ENCODE results near the gene PRKCA.

PRKCA gene

GRCh38 chr17:66276328-66276937 lies 26.0 kb upstream of the PRKCA start:
- no peak for TF ChIP-seq TAF1 (IDR thresholded peaks at IDR 0.05; ENCODE audit: low read depth)

GRCh38 chr17:66277191-66277590 lies 25.2 kb upstream of the PRKCA start:
- no peak for TF ChIP-seq TCF12 (IDR thresholded peaks at IDR 0.05; ENCODE audit: low read depth)

- TF ChIP-seq RAD21 (IDR thresholded peaks at IDR 0.05; ENCODE audit: low read depth) (no peak), MAX (IDR thresholded peaks at IDR 0.05) (no peak), EGR1 (IDR thresholded peaks at IDR 0.05) (no peak), CREB1 (IDR thresholded peaks at IDR 0.05; ENCODE audit: low read depth) (no peak), ZBTB7A (IDR thresholded peaks at IDR 0.05; ENCODE audit: low read depth) (no peak), USF1 (IDR thresholded peaks at IDR 0.05) (no peak), TCF12 (IDR thresholded peaks at IDR 0.05; ENCODE audit: low read depth) (no peak), YY1 (IDR thresholded peaks at IDR 0.05; ENCODE audit: low read depth) (no peak), NFIC (IDR thresholded peaks at IDR 0.05) (no peak), EP300 (IDR thresholded peaks at IDR 0.05; ENCODE audit: borderline replicate concordance) (no peak), TEAD4 (IDR thresholded peaks at IDR 0.05) (no peak), FOXM1 (IDR thresholded peaks at IDR 0.05; ENCODE audit: borderline replicate concordance, low read depth) (no peak), CEBPB (IDR thresholded peaks at IDR 0.05) (no peak), REST (IDR thresholded peaks at IDR 0.05; ENCODE audit: low read depth) (no peak), TAF1 (IDR thresholded peaks at IDR 0.05; ENCODE audit: low read depth) (no peak)
Measured at GRCh38 chr17:66281661-66282369, 20.6 kb upstream of the PRKCA start.

- no peak for TF ChIP-seq EGR1 (IDR thresholded peaks at IDR 0.05)
- TF ChIP-seq TEAD4 (IDR thresholded peaks at IDR 0.05): no peak
- no peak for TF ChIP-seq TAF1 (IDR thresholded peaks at IDR 0.05; ENCODE audit: low read depth)
Measured at GRCh38 chr17:66283296-66283934, 19.0 kb upstream of the PRKCA start.

- TF ChIP-seq USF1 (IDR thresholded peaks at IDR 0.05) (no peak), EP300 (IDR thresholded peaks at IDR 0.05; ENCODE audit: borderline replicate concordance) (no peak), EGR1 (IDR thresholded peaks at IDR 0.05) (no peak), RAD21 (IDR thresholded peaks at IDR 0.05; ENCODE audit: low read depth) (no peak), YY1 (IDR thresholded peaks at IDR 0.05; ENCODE audit: low read depth) (no peak), TEAD4 (IDR thresholded peaks at IDR 0.05) (no peak)
Measured at GRCh38 chr17:66283971-66284370, 18.4 kb upstream of the PRKCA start.

- no peak for TF ChIP-seq TCF12 (IDR thresholded peaks at IDR 0.05; ENCODE audit: low read depth)
- TF ChIP-seq CREB1 (IDR thresholded peaks at IDR 0.05; ENCODE audit: low read depth): no peak
- TF ChIP-seq TAF1 (IDR thresholded peaks at IDR 0.05; ENCODE audit: low read depth): no peak
- TF ChIP-seq ZBTB7A (IDR thresholded peaks at IDR 0.05; ENCODE audit: low read depth): no peak
- no peak for TF ChIP-seq FOXM1 (IDR thresholded peaks at IDR 0.05; ENCODE audit: borderline replicate concordance, low read depth)
- TF ChIP-seq EP300 (IDR thresholded peaks at IDR 0.05; ENCODE audit: borderline replicate concordance): no peak
- TF ChIP-seq REST (IDR thresholded peaks at IDR 0.05; ENCODE audit: low read depth): no peak
- no peak for TF ChIP-seq EGR1 (IDR thresholded peaks at IDR 0.05)
- no peak for TF ChIP-seq RAD21 (IDR thresholded peaks at IDR 0.05; ENCODE audit: low read depth)
- TF ChIP-seq MAX (IDR thresholded peaks at IDR 0.05): no peak
- no peak for TF ChIP-seq TEAD4 (IDR thresholded peaks at IDR 0.05)
- no peak for TF ChIP-seq NFIC (IDR thresholded peaks at IDR 0.05)
Measured at GRCh38 chr17:66285149-66285548, 17.3 kb upstream of the PRKCA start.
